ENCODE data around the gene CERKL. TPM values are rescaled to one million over a fixed set of nuclear protein-coding genes. Genes with fewer than 3 reads are reported as not detected.
A peak's percentile ranks its signal among the peaks of the same experiment; 100 is the strongest.

The CERKL gene
- total RNA-seq, 2 experiments from 2014 or later, result not detected

GRCh38 chr2:181667234-181667633 lies 10.3 kb upstream of the CERKL start:
- no peak overlapping the region for H3K4me3 Mint-ChIP-seq
- DNase-seq, result no peak
- no peaks in the 10 kb centered on the region for H3K36me3 Mint-ChIP-seq (ENCODE audit: low read depth)
- POLR2A ChIA-PET, result no interaction called here
- H3K4me1 Mint-ChIP-seq, result no peaks in the 10 kb centered on the region
- H3K27me3 Mint-ChIP-seq, result peaks cover 36% of the 10 kb centered on the region
- CTCF ChIA-PET, result interaction anchor here (1.6 to 1.7 kb wide), 2 partner anchors 8 to 26 kb away, joined by 3 to 4 read pairs; no protein-coding TSS in a partner anchor
- no peak overlapping the region for H3K27ac Mint-ChIP-seq
- no peaks in the 10 kb centered on the region for H3K9me3 Mint-ChIP-seq

DNA sequence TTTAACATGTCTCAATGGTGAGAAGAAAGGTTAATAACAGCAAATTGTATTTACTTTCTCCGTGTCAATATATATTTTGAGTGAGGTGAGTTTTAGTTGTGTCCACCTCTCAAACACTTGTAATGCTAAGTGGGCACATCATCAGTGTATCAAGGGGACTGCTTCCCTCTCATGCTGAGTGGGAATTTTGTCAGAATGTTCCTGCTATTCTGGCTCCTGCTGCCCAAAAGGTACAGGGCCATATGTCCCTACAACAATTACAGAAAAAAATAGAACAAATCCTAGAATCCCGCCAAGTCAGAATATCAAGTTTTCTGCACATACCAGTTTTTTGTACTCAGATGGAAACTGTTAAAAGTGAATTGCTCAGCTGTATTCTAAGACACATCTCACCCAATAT lies 5.4 kb upstream of the CERKL start:
- Mint-ChIP-seq H3K27me3 (peaks cover 34% of the 10 kb centered on the region), H3K27ac (no peak overlapping the region), H3K4me3 (no peak overlapping the region), H3K9me3 (no peaks in the 10 kb centered on the region), H3K4me1 (peaks cover under 1% of the 10 kb centered on the region), H3K36me3 (ENCODE audit: low read depth) (no peaks in the 10 kb centered on the region)
- DNase-seq, result no peak
- POLR2A ChIA-PET, result no interaction called here
- CTCF ChIA-PET, result interaction anchor here (1.3 kb wide), 1 partner anchor 17 kb away, joined by 3 read pairs; no protein-coding TSS in a partner anchor

- ChIA-PET CTCF (no interaction called here), POLR2A (no interaction called here)
- no peaks in the 10 kb centered on the region for H3K9me3 Mint-ChIP-seq
- H3K4me1 Mint-ChIP-seq, result peaks cover 8% of the 10 kb centered on the region
- DNase-seq, result no peak
- no peak overlapping the region for H3K27ac Mint-ChIP-seq
- H3K36me3 Mint-ChIP-seq (ENCODE audit: low read depth), result no peaks in the 10 kb centered on the region
- H3K4me3 Mint-ChIP-seq, result no peak overlapping the region
- H3K27me3 Mint-ChIP-seq, result peaks cover 35% of the 10 kb centered on the region
Observed at GRCh38 chr2:181660181-181660580, 3.3 kb upstream of the CERKL start.

GRCh38 chr2:181658444-181658843 lies 1.5 kb upstream of the CERKL start:
- Mint-ChIP-seq H3K27ac (no peak overlapping the region), H3K27me3 (peaks cover 48% of the 10 kb centered on the region), H3K4me1 (peaks cover 8% of the 10 kb centered on the region), H3K36me3 (ENCODE audit: low read depth) (no peaks in the 10 kb centered on the region), H3K9me3 (no peaks in the 10 kb centered on the region), H3K4me3 (no peak overlapping the region)
- ChIA-PET CTCF (interaction anchor here (1.2 to 1.8 kb wide), 4 partner anchors 9 to 18 kb away, joined by 3 to 5 read pairs (median 3); no protein-coding TSS in a partner anchor), POLR2A (no interaction called here)
- no peak for DNase-seq

DNA sequence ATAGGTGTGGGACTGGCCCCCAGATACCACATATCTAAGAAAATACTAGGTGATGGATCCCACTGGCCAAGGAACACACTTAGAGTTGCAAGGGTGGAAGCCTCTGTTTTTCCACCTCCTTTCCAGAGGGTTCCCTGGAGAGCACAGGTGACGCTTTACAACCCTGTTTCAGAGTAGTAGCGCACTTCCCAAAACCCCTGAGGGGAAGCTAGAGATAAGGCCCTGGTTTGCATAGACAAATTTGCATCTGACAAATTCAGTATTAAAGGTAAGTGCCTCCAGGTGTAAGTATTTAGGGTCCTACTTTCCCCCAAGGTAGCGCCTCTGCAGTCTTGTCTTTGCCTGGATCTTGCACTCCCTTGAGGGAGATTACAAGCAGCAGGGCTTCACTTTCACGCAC lies 474 bp upstream of the CERKL start:
- DNase-seq, result no peak
- Mint-ChIP-seq H3K4me3 (peak overlapping the region; percentile 53), H3K36me3 (ENCODE audit: low read depth) (no peaks in the 10 kb centered on the region), H3K27me3 (peaks cover 55% of the 10 kb centered on the region), H3K9me3 (no peaks in the 10 kb centered on the region), H3K27ac (no peak overlapping the region), H3K4me1 (peaks cover 8% of the 10 kb centered on the region)
- ChIA-PET CTCF (interaction anchor here (0.7 to 1.8 kb wide), 5 partner anchors 8 to 41 kb away, joined by 3 to 4 read pairs (median 3); no protein-coding TSS in a partner anchor), POLR2A (no interaction called here)

GRCh38 chr2:181655519-181655918 lies 1.4 kb downstream of the CERKL start:
- POLR2A ChIA-PET, result no interaction called here
- peaks cover 66% of the 10 kb centered on the region for H3K27me3 Mint-ChIP-seq

GRCh38 chr2:181649436-181649979 lies 7.4 kb downstream of the CERKL start:
- DNase-seq, result no peak
- CTCF ChIA-PET, result interaction anchor here (1.1 kb wide), 1 partner anchor 8 kb away, joined by 3 read pairs; no protein-coding TSS in a partner anchor
- no peak overlapping the region for H3K27ac Mint-ChIP-seq
- H3K4me1 Mint-ChIP-seq, result no peaks in the 10 kb centered on the region
- POLR2A ChIA-PET, result no interaction called here
- peaks cover 60% of the 10 kb centered on the region for H3K27me3 Mint-ChIP-seq
- no peak overlapping the region for H3K4me3 Mint-ChIP-seq
- no peaks in the 10 kb centered on the region for H3K36me3 Mint-ChIP-seq (ENCODE audit: low read depth)
- no peaks in the 10 kb centered on the region for H3K9me3 Mint-ChIP-seq

More at GRCh38 chr2:181655519-181655918, 1.4 kb downstream of the CERKL start:
- Mint-ChIP-seq H3K36me3 (ENCODE audit: low read depth) (no peaks in the 10 kb centered on the region), H3K9me3 (no peaks in the 10 kb centered on the region), H3K4me3 (no peak overlapping the region), H3K4me1 (peaks cover 8% of the 10 kb centered on the region), H3K27ac (no peak overlapping the region)
- CTCF ChIA-PET, result no interaction called here
- no peak for DNase-seq

GRCh38 chr2:181648478-181649155 lies 8.3 kb downstream of the CERKL start:
- Mint-ChIP-seq H3K36me3 (ENCODE audit: low read depth) (no peaks in the 10 kb centered on the region), H3K9me3 (no peaks in the 10 kb centered on the region), H3K27me3 (peaks cover 55% of the 10 kb centered on the region), H3K27ac (no peak overlapping the region), H3K4me3 (no peak overlapping the region), H3K4me1 (no peaks in the 10 kb centered on the region)
- DNase-seq, result no peak
- POLR2A ChIA-PET, result no interaction called here
- CTCF ChIA-PET, result interaction anchor here (1.0 to 1.1 kb wide), 2 partner anchors 9 to 13 kb away, joined by 3 to 4 read pairs; no protein-coding TSS in a partner anchor

DNA sequence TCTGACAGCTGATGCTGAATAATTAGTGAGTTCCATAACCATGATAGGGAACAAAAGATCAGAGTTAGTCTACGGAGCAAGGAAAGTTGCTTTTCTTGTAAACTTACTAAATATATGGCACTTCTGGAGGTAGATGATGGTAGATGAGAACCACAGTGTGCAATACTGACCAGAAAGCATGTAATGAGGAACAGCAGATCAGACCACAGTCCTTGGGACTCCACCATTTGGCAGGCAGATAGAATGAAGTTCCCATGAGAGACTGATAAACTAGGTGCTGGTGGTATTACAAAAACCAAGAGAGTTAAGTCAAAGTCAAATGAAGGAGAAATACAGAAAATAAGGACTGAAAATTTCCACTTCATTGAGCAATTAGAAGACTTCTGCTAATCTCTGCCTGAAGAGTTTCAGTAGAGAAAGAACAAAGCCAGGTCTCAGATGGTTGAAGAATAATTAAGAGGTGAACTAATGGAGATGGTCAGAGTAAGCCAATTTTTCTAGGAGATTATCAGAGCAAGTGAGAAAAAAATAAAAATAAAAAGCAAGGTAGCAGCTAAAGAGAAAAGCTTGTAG lies 10.4 kb downstream of the CERKL start:
- Mint-ChIP-seq H3K36me3 (ENCODE audit: low read depth) (no peaks in the 10 kb centered on the region), H3K4me1 (no peaks in the 10 kb centered on the region), H3K27ac (no peak overlapping the region), H3K9me3 (no peaks in the 10 kb centered on the region), H3K27me3 (peaks cover 40% of the 10 kb centered on the region), H3K4me3 (no peak overlapping the region)
- CTCF ChIA-PET, result no interaction called here
- POLR2A ChIA-PET, result no interaction called here
- DNase-seq, result no peak

- H3K4me1 Mint-ChIP-seq, result no peaks in the 10 kb centered on the region
- no peak overlapping the region for H3K27ac Mint-ChIP-seq
- H3K4me3 Mint-ChIP-seq, result no peak overlapping the region
- peaks cover 26% of the 10 kb centered on the region for H3K27me3 Mint-ChIP-seq
- ChIA-PET CTCF (interaction anchor here (1.5 kb wide), 1 partner anchor 14 kb away, joined by 3 read pairs; the partner anchor contains the start of gene CERKL), POLR2A (no interaction called here)
- no peaks in the 10 kb centered on the region for H3K36me3 Mint-ChIP-seq (ENCODE audit: low read depth)
- H3K9me3 Mint-ChIP-seq, result no peaks in the 10 kb centered on the region
- no peak for DNase-seq
Observed at GRCh38 chr2:181643151-181643550, 13.8 kb downstream of the CERKL start.

DNA sequence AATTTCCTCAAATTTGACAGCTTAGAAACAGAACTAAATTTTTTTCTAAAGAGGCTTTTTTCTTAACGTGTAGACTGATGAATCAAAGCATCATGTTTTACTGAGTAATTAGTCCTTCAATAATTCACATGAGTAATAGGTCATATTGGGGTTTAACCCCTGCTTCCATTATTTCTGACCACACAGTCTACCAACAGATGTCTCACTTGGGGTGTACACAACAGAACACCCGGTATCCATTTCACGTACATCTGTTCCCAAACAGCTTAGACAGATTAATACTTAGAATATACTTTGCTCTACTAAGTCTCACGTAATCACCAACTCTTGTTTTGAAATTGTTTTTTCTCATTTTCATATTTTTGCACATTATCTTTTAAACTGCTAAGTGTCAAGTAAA lies 14.8 kb downstream of the CERKL start:
- Mint-ChIP-seq H3K4me1 (no peaks in the 10 kb centered on the region), H3K9me3 (no peaks in the 10 kb centered on the region), H3K27me3 (peaks cover 15% of the 10 kb centered on the region), H3K36me3 (ENCODE audit: low read depth) (no peaks in the 10 kb centered on the region), H3K27ac (no peak overlapping the region), H3K4me3 (no peak overlapping the region)
- no peak for DNase-seq
- CTCF ChIA-PET, result no interaction called here
- POLR2A ChIA-PET, result no interaction called here

- no peaks in the 10 kb centered on the region for H3K27me3 Mint-ChIP-seq
- no peak for DNase-seq
- H3K9me3 Mint-ChIP-seq, result no peaks in the 10 kb centered on the region
- H3K4me1 Mint-ChIP-seq, result no peaks in the 10 kb centered on the region
- no peak overlapping the region for H3K27ac Mint-ChIP-seq
- ChIA-PET POLR2A (no interaction called here), CTCF (no interaction called here)
- H3K4me3 Mint-ChIP-seq, result no peak overlapping the region
- no peaks in the 10 kb centered on the region for H3K36me3 Mint-ChIP-seq (ENCODE audit: low read depth)
Observed at GRCh38 chr2:181639686-181640085, 17.2 kb downstream of the CERKL start.

DNA sequence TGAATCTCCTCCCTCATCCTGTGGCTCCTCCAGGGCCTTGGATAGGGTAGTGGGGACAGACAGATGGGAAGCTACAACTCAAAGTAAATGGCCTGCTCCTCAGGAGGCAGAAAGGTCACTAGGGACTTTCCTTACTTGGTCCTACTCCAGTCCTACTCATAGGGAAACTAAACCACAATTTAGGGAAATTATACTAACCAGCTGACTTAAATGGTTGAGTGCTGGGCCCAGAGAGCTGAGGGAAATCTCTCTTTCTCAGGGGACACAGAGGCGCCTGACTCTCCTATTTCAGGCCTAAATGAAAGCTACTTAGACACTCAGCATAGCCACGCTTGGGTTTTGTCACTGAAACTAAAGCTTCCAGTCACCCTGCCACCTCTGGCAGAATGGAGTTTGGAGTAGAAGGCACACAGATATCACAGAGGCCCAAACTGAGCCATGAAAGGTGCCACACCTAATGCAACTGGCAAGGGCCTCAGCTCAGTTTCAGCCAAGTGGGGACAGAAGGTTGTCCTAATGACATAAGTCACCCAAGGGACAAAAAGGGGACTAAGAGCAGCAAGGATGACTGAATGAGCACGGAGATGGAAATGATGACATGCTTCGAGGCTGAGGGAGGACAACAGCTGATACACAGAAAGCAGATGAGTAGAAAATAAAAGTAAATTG lies 24.0 kb downstream of the CERKL start:
- no peaks in the 10 kb centered on the region for H3K9me3 Mint-ChIP-seq
- POLR2A ChIA-PET, result no interaction called here
- H3K36me3 Mint-ChIP-seq (ENCODE audit: low read depth), result no peaks in the 10 kb centered on the region
- no peaks in the 10 kb centered on the region for H3K4me1 Mint-ChIP-seq
- H3K4me3 Mint-ChIP-seq, result no peak overlapping the region
- CTCF ChIA-PET, result no interaction called here
- no peak for DNase-seq
- H3K27me3 Mint-ChIP-seq, result peaks cover 17% of the 10 kb centered on the region
- H3K27ac Mint-ChIP-seq, result no peak overlapping the region

All from activated CD4-positive, alpha-beta T cell treated with anti-CD3 and anti-CD28 coated beads, Interleukin-2, amount 10 ng/mL, durations not matched to agents 7 days and 5 days (primary cell).